Left lung (tissue), 10 donors: ENCODE results near the gene HCK. TPM values are rescaled to one million over a fixed set of nuclear protein-coding genes. Genes with fewer than 3 reads are reported as not detected.

ENCODE experiments used
- ATAC-seq: fragments of 200-7000 bp; cut with Tn5 transposase; one replicate; pipeline ENCODE4 v1.9.1; 2020; ENCODE audit warnings: moderate library complexity
- DNase-seq, 4 donors: peaks; one replicate each; pipeline ENCODE4 v3.0.0-alpha.2; 2013 to 2020
- H3K27ac ChIP-seq, 2 donors: fragments of 200-600 bp; sonication (generic) in 1 of 2; one replicate each; pipeline versions ENCODE4 v1.5.0 to v1.8.0; 2020 to 2021
- H3K27me3 ChIP-seq, 2 donors: fragments of 200-600 bp; sonication (generic) in 1 of 2; one replicate each; pipeline versions ENCODE4 v1.5.0 to v1.8.0; 2020 to 2021
- H3K36me3 ChIP-seq, 2 donors: fragments of 200-600 bp; sonication (generic) in 1 of 2; one replicate each; pipeline versions ENCODE4 v1.5.0 to v1.8.0; 2020 to 2021
- H3K4me1 ChIP-seq, 2 donors: fragments of 200-600 bp; one replicate each; pipeline ENCODE4 v1.8.0; 2021
- H3K4me3 ChIP-seq, 2 donors: fragments of 200-600 bp; sonication (generic) in 1 of 2; one replicate each; pipeline versions ENCODE4 v1.5.0 to v1.8.0; 2020 to 2021; ENCODE audit warnings: mild to moderate bottlenecking in 1 of 2
- H3K9me3 ChIP-seq, 2 donors: fragments of 200-600 bp; sonication (generic) in 1 of 2; one replicate each; pipeline versions ENCODE4 v1.5.0 to v1.8.0; 2020 to 2021
- CTCF ChIP-seq, 2 donors: fragments of 200-600 bp; sonication (generic) in 1 of 2; IDR thresholded peaks; one replicate each; pipeline versions ENCODE4 v1.5.0 to v1.8.0; 2021; ENCODE audit warnings: antibody characterized with exemption in 2 of 2
- intact Hi-C, 2 donors: fragments of 100-400 bp; cut with DNase I; formaldehyde crosslinking; loops; one replicate each; pipeline versions ENCODE4 v1.11.2 to v1.14.2; 2022
- polyA plus RNA-seq, 6 donors: library from polyadenylated mRNA; unstranded; fragments of 120-200 nt; gene quantifications; one replicate each; pipeline ENCODE4 v1.2.1, GENCODE V29; 2013; ENCODE audit not compliant: insufficient read length in 6 of 6
- total RNA-seq, 2 donors: library from RNA; stranded (reverse); fragmentation: NEBNext Ultra II Directional; extraction: Animal tissue kit (Norgen Biotek cat#: 25700); gene quantifications; one replicate each; pipeline ENCODE4 v1.2.1, GENCODE V29; 2021
- donor health status: DM: no; HTN: yes; CAD: no.
- donor health status: DM: no; HTN: no; CAD: no.

Gene HCK
- total and polyA plus RNA-seq, 8 donors: 3.0 to 110 (median 5.0) TPM

- ATAC-seq: no peak
- Histone ChIP-seq H3K36me3 (peaks cover 0 to 96% of the 10 kb centered on the region in 2 donors), H3K4me1 (peaks cover 0 to 35% of the 10 kb centered on the region in 2 donors), H3K27me3 (no peaks in the 10 kb centered on the region), H3K4me3 (no peak overlapping the region), H3K27ac (no peak overlapping the region), H3K9me3 (no peaks in the 10 kb centered on the region)
- intact Hi-C loops: loop anchor here in 1 of 2 donors (10.0 kb wide), 1 partner anchor 259 kb away; no protein-coding TSS in a partner anchor
- no peak for DNase-seq
- TF ChIP-seq CTCF (IDR thresholded peaks at IDR 0.05): no peak
Observed at GRCh38 chr20:32083469-32083868, 31.4 kb downstream of the HCK start.

- no peaks in the 10 kb centered on the region for H3K27me3 ChIP-seq
- H3K4me3 ChIP-seq: no peak overlapping the region
- peaks cover 0 to 99% of the 10 kb centered on the region in 2 donors for H3K36me3 ChIP-seq
- intact Hi-C loops: loop anchor here in 1 of 2 donors (10.0 kb wide), 1 partner anchor 262 kb away; no protein-coding TSS in a partner anchor
- TF ChIP-seq CTCF (IDR thresholded peaks at IDR 0.05): no peak
- H3K4me1 ChIP-seq: peaks cover 0 to 37% of the 10 kb centered on the region in 2 donors
- H3K9me3 ChIP-seq: no peaks in the 10 kb centered on the region
- DNase-seq: no peak
- no peak overlapping the region for H3K27ac ChIP-seq
- no peak for ATAC-seq
Observed at GRCh38 chr20:32087070-32087469, 35.0 kb downstream of the HCK start.

- Histone ChIP-seq H3K4me3 (no peak overlapping the region), H3K36me3 (peaks cover 0 to 98% of the 10 kb centered on the region in 2 donors), H3K4me1 (peaks cover 0 to 34% of the 10 kb centered on the region in 2 donors), H3K27me3 (no peaks in the 10 kb centered on the region), H3K9me3 (no peaks in the 10 kb centered on the region), H3K27ac (no peak overlapping the region)
- ATAC-seq: no peak
- TF ChIP-seq CTCF (IDR thresholded peaks at IDR 0.05): no peak
- no peak for DNase-seq
- intact Hi-C loops: loop anchor here in 1 of 2 donors (10.0 kb wide), 1 partner anchor 264 kb away; no protein-coding TSS in a partner anchor
Observed at GRCh38 chr20:32088759-32089158, 36.7 kb downstream of the HCK start.

- intact Hi-C loops: loop anchor here in 1 of 2 donors (10.0 kb wide), 2 partner anchors 235 to 265 kb away; no protein-coding TSS in a partner anchor
- no peak overlapping the region for H3K4me3 ChIP-seq
- DNase-seq (no peak), ATAC-seq (no peak)
- peak overlapping the region in 1 of 2 donors; percentile 13 for H3K27ac ChIP-seq
- no peaks in the 10 kb centered on the region for H3K27me3 ChIP-seq
- peaks cover 0 to 34% of the 10 kb centered on the region in 2 donors for H3K4me1 ChIP-seq
- no peak for TF ChIP-seq CTCF (IDR thresholded peaks at IDR 0.05)
- H3K36me3 ChIP-seq: peaks cover 0 to 96% of the 10 kb centered on the region in 2 donors
- no peaks in the 10 kb centered on the region for H3K9me3 ChIP-seq
Observed at GRCh38 chr20:32089637-32090362, 37.8 kb downstream of the HCK start.

- Histone ChIP-seq H3K4me1 (peaks cover 0 to 25% of the 10 kb centered on the region in 2 donors), H3K9me3 (no peaks in the 10 kb centered on the region), H3K27ac (peak overlapping the region in 1 of 2 donors; percentile 28), H3K4me3 (no peak overlapping the region), H3K36me3 (peaks cover 0 to 96% of the 10 kb centered on the region in 2 donors), H3K27me3 (no peaks in the 10 kb centered on the region)
- ATAC-seq (peak; percentile 95), DNase-seq (peak; percentile 38 to 91 (median 73))
- TF ChIP-seq CTCF (IDR thresholded peaks at IDR 0.05): peak; percentile 87 to 96
- intact Hi-C loops: loop anchor here in 1 of 2 donors (10.0 kb wide), 1 partner anchor 237 kb away; no protein-coding TSS in a partner anchor
Observed at GRCh38 chr20:32091888-32092346, 39.9 kb downstream of the HCK start.
